Activated gamma-delta T cell treated with Interleukin-2 at 50 U/mL for 16 hours (primary cell): ENCODE data around the gene FAM184B.
"Not testable (repeated sequence)": the region's sequence is repeated elsewhere in the genome, so short reads cannot be mapped to it uniquely, and the experiment has no call there.

Experiments
- DNase-seq: peaks from one replicate; pipeline ENCODE4 v3.0.0-alpha.2; 2020

FAM184B gene

DNA sequence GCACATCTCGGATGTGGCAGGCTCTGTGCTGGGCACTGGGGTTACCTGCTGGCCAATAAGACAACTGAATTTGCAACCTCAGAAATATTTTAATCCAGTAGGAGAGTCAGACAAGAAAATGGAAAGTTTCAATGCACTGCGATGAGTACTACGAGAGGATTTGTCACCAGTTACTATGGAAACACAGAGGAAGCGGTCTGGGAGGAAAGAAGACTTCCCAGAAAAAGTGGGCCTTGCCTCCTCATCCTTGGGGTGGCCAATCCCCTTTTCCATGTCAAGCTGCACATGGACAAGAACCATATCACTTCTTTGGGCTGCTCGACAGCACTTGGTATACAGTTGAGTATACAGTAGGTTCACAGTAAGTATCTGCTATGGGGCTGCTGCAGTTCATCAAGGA is 67.6 kb downstream of the FAM184B start:
- DNase-seq = no peak

DNA sequence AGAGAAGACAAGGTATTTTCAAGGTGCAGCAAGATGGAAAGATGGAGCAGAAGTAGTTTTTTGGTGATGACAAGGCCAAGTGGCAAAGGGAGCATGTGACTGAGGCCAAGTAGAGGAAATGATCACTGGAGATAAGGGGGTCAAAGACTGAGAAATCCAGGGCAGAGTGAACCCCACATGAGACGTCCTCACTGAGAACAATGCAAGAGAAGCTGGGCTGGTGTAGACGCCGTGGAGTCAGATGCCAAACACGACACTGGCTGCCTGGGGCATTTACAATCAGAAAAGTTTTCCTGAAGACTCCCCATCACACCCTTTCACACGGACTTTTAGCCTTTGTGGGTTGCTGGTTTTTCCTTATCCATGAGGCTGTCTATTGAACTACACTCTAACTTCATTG is 69.3 kb downstream of the FAM184B start:
- DNase-seq = no peak

DNA sequence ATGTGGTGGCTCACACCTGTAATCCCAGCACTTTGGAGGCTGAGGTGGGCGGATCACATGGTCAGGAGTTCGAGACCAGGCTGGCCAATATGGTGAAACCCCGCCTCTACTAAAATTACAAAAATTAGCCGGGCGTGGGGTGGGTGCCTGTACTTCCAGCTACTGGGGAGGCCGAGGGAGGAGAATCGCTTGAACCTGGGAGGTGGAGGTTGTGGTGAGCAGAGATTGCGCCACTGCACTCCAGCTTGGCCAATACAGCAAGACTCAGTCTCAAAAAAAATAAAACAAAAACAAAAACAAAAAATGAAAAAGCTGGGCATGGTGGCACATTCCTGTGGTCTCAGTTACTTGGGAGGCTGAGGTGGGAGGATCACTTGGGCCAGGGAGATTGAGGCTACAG is 70.2 kb downstream of the FAM184B start:
- not testable (repeated sequence) for DNase-seq

DNA sequence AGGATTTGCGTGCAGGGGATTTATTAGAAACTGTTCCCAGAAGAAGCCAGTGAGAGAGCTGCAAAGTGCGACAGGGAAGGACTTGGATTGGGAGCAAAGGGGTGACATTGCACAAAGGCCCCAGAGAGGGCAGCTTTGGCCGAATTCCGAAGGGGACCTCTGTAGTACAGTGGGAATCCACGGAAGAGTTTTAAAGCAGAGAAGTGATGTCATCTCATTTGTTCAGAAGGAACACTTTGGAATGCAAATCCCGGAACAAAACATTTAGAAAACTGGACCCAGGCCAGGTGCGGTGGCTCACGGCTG is 71.7 kb downstream of the FAM184B start:
- DNase-seq = no peak

DNA sequence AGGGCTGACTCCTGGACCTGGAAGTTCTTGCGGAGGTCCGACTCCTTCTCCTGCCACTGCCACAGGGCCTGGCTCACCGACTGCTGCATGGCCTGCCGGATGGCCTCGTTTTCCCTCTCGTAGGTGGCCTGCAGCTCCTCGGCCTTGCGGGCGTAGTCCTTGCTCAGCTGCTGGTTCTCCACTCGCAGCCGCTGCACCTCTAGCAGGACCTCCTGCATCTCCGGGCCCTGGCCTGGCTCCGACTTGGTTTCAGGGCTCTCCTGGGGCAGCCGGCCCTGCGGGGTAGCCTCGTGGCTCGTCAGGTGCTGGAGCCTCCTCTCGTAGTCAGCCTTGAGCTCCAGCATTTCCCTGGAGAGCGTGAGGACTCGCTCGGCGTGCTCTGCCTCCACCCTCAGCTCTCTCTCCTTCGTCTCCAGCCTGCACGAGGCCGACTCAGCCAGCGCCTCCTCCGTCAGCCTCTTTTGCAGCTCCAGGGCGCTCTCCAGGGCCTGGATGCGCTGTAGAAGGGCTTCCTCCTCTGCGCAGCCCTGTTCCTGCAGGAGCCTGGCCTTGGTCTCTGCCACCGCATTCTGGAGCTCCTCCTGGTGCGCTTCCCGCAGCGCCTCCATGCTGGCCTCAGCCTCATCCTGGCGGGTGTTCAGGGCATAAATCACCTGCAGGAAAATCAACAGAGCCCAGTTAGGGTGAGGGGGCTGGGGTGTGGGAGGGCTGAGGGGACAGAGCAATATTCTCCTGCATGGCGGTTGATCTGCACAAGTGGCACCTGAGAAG is 72.2 kb downstream of the FAM184B start:
- DNase-seq = no peak

DNA sequence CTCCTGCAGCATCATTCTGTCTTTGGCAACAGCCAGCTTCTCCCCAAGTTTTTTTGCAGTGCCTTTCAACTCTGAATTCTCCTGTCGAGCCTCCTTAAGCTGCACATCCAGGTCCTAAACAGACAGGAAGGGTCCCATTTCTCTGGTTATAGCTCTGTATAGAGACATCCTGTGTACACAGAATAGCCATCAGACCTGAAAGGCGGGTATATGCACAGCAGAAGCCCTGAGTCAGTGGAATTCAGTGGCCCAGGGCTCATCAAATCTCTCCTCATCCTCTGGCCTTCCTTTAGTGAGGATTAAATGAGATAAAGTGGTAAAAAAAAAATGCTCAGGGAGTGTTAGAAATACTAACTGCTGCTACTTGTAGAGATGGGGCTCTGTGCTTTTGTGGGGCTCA is 73.8 kb downstream of the FAM184B start:
- DNase-seq = no peak

DNA sequence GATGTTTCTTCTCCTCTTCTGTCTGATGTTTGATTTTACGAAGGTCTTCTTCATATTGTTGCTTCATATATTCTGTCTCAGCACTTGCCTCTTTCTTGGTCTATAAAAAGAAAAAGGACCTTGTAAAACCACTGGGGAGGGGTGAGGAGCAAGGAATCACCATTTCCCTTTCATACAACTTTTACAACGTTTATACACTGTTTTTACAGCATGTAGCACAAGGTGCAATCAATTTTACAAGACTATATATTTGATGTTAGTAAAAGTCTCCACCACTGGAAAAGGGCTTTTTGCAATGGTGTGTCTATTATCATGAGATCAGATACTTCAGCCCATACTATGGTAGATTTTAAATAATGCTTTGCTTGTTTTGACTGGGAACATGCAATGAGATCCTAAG is 76.3 kb downstream of the FAM184B start:
- DNase-seq = no peak

DNA sequence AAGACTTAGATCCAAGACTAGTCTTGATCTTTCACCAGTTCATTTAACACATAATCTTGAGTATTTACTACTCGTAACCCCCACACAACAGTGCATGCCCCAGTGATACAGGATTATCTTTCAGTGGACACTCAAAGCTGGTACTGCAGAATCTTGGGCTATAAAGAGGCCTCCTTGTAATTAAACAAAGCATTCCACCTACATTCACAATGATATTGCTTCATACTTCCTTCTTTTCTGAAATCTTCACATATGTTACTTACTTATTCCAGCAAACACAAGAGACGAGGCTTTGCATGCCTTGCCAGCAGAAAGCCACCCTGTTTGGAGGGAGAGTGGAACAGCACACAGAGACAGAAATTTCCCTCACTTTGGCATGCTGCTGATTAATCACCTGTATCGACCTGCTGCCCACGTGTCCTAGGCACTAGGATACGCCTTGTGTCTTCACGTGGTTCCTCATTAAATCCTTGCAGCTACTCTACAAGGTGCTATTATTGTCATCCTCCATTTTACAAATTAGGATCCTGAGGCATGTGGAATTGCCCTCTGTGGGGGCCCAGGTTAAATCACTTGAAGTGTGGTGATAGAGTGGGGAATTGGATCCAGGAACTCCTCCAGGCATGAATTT is 77.3 kb downstream of the FAM184B start:
- no peak for DNase-seq

DNA sequence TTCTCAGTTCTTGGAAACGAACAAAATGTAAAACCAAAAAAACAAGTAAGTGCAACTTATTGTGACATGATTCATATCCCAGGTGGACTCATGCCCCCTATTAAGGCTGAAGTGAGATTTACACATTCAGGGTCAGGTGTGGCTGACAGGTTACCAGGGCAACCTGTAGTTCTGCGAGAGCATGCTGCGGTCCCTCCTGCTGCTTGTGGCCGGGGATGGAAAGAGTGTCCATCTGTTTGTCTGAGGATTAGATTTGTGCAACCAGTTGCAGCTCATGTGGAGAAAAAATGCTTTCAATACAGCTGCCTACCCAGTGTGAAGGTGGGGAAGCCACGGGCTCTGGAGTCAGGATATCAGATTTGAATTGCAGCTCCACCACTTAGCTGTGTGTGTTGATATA is 78.8 kb downstream of the FAM184B start:
- DNase-seq = no peak

DNA sequence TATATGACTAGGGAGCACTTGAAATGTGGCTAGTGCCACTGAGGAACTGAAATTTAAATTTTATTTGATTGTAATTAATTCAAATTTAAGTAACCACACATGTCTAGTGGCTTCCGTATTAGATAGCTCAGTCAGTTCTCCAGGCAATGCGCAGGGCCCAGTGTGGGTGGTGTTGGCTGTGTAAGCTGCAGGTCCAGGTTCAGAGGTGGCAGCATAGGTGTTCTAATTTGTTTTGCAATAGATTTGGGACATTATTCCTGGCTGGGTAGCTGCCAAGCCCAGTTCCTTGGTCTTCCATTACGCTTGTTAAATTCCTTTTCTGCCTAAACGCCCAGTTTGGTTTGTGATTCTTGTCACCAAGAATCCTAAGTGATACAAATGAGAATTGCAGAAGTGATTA is 79.5 kb downstream of the FAM184B start:
- no peak for DNase-seq

DNA sequence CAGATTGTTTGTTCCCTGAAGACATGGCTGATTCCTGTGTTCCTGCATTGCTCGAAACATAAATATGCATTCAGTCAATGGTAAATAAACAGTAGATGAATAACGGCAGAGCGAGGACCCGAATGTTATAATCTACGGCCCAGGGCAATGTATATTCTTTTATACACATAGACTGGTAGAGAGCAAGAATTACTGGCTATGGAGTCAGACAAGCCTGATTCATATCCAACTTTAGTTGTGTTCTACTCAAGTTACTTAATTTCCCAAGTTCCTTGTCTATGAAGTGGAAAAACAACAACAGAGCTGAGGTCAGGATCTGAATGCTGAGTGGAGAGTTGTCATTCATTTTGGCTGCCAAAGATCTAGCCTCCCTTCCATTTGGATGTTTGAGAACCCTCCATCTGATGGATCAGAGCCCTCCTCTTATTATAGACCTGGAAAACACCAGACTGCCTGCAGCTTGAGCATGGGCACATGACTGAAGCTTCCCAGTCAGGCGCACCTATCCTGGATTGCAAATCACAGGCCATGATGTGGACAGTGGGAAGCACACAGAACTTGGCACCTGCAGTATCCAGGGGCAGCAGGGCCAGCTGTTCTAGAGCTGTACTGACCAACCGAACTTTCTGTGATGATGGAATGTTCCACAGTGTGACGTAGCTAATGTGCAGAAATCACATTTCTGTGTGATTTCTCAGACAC is 80.1 kb downstream of the FAM184B start:
- no peak for DNase-seq

DNA sequence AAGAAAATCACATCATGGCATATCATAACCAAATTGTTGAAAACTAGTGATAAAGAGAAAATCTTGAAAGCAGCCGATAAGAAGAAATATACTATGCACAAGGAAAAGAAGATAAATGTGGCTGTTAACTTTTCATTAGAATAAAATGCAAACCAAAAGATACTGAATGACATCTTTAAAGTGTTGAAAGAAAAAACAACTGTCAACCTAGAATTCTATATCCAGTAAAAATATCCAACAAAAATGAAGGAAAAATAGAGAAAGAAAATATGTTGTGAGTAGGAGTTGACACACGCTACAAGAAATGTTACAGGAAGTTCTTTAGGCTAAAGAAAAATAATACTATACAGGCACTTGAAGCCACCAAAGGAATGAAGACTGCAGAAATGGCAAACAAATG is 82.0 kb downstream of the FAM184B start:
- DNase-seq = no peak

DNA sequence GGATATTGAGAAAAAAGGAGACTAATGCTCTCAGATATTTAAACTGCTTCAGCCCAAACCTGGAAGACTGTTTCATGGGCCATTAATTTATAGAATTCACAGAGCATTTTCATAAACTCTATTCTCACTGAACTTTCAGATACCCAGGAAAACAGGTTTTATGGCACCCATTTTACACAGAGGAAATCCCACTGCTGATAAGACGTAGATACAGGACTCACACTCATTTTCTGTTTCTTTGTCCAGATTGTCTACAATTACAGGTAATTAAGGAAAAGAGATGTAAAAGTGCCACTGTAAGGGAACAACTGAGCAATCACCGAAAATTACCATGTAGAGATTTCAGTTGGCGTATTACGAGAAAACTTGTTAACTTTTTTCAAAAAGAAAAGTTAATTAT is 83.3 kb downstream of the FAM184B start:
- DNase-seq = no peak

DNA sequence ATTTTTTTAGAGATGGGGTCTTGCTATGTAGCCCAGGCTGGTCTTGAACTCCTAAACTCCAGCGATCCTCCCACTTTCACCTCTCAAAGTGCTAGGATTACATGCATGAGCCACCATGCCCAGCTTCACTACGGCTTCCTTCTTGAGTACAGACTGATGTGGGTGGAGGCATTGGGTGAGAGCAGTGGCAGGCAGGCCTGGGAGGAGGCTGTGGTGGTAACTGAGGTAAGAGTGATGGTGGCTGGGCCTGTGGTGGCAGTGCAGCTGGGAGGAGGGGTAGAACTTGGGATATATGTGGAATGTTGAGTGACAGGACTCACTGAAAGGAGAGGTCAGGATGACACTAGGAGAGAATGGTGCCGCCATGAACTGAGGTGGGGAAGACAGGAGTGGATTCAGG is 86.1 kb downstream of the FAM184B start:
- no peak for DNase-seq

DNA sequence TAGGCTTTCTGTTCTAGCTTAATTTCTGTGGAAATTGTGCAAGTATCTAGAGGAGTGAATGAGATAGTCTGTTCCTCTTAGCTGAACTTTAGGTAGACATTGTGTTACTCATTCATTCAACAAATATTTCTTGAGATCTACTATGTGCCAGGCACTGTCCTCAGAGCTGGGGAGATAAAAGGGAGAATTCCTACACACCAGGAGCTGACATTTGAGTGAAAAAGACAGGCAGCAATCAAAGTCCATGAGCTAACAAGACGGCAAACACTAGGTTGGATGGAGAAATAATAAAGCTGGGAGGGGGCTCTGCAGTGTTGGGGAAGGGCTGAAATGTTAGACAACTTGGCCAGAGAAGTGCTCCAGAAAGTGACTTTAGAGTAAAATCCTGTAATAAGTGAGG is 86.9 kb downstream of the FAM184B start:
- no peak for DNase-seq

DNA sequence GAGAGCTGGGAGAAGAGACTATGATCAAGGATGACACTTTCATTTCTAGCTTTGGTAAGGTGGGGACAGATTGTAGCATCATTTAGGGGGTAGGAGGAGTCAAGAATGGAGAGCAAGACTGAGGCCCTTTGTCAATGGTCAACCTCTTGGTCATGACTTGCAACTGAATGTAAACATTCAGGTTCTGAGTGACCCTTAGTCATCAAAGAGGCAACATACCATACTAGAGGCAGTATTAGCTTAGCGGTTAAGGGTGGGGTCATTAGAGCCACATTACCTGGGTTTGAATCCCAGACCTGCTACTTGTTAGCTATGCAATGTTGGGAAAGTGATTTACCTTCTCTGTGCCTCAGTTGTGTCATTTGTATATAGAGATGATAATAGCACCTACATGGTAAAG is 90.5 kb downstream of the FAM184B start:
- no peak for DNase-seq

DNA sequence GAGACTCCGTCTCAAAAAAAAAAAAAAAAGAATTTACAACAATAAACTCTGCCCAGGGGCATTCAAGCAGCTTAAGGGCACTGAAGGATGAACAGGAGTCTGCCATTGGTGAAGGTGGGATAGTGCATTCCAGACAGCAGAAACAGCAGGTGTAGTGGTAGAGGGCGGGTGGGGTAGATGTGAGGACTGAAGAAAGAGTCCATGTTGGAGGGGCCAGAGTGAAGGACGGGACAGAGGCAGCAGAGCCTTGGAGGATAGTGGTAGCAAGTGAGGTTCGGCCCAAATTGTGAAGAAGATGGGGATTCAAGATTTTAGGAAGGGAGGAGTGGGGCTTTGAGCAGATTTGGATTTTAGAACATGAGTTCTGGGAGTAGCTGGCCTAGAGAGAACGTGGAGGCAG is 91.3 kb downstream of the FAM184B start:
- no peak for DNase-seq

DNA sequence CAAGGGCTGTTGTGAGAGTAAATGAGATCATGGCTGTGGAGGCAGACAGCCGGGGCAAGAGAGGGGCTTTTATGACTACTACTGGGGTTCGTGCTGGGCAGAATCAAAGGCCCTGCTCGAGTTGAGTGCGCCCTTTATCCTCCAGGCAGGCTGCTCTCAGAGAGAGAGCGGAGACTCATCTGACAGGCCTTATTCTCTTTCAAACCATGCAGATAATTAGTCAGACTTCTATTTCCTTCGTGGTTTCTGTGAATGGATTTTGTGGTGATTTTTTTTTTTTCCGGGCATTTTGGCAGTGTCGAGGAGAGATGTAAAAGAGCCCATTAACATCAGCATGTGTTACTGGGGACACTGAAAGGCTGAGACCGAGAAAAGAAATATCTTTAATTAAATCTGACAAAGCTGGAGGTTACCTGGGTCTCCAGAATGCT is 93.4 kb downstream of the FAM184B start:
- DNase-seq = no peak

DNA sequence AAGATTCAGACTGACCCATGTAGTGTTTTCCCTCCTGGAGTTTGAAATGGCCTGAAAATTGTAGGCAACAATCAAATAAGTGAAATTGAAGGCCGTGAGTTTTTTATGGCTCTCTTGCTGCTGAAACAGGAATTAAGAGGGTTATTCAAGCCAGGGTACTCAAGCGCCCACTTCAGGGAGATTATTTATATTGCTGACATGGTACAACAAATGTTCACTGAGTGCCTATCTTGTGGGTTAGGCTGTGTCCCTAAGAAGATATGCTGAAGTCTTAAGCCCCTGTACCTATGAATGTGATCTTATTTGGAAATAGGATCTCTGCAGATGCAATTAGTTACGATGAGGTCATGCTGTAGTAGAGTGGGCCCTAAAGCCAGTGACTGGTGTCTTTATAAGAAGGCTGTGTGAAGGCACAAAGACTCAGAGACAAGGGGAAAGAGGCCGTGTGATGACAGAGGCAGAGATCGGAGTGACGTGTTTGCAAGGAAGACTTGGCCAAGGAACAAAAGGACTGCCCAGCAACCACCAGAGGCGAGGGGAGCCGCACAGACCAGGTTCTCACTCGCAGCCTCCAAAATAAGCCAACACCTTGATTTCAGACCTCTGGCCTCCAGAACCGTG is 94.1 kb downstream of the FAM184B start:
- no peak for DNase-seq

DNA sequence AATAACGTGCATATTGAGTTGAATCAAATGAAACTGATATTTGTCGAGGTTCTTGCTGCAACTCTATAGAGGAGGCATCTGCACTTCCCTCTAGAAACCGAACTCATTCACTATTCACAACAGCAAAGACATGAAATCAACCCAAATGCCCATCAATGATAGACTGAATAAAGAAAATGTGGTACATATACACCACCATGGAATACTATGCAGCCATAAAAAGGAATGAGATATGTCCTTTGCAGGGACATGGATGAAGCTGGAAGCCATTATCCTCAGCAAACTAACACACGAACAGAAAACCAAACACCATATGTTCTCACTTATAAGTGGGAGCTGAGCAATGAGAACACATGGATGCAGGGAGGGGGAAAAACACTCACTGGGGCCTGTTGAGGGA is 96.8 kb downstream of the FAM184B start:
- DNase-seq = not testable (repeated sequence)

DNA sequence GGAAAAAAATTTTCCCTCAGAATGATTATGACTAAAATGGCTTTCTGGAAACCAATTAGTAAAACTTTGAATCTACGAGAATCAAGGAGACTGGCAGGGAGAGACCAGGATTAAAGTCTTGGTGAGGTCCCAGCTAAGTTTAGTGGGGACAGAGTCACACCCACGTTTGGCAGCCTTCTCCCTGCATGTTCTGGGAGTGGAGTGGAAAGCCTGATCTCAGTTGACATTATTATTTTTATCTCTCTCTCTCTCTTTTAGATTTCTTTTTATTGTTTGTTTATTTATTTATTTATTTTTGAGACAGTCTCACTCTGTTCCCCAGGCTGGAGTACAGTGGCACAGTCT is 99.2 kb downstream of the FAM184B start:
- DNase-seq = no peak

DNA sequence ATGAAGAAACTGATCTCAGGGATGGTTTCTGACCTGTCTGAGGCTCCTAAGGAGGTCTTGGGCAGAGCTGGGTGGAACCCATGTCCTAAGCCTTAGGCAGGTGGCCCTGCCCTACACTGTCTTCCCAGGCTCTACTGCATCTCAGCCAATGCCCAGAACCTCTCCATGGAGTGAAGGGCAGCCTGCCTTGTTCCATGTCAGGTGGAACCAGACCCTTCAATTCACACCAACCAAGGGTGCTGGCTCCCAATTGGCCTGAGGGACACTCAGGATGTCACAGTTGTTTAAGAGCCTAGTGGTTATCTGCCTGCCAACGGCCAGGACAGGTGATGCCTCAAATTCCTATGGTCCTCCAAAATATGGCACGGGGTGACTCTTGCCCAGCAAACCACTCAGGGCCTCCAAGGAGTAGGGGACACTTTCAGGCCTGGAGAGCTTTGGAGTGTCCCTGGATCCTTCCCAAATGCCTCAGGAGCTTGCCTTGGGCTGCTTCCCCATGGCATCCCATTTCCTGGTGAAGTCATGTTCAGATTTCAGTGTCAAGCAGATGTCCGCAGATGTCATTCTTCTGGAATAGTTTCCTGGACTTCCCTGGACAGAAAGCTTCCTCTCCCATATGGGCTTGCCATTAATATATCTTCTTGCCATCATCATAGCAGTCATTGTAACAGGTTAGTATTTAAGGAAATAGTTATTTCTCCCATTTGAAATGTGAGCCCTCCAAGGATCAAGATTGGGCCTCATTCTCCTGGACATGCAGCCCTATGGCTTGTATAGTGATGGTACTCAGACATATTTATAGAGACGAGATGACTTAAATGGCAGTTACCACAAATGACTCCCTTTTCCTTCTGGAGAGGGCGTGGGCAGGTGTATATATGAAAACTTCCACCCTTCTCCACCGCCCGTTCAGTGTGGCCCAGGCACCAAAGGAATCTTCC is 99.9 kb downstream of the FAM184B start:
- no peak for DNase-seq
